Osteoblast (primary cell): ENCODE results near the gene TTLL9. TPM values are rescaled to one million over a fixed set of nuclear protein-coding genes. Genes with fewer than 3 reads are reported as not detected.
"Not testable (repeated sequence)": the region's sequence is repeated elsewhere in the genome, so short reads cannot be mapped to it uniquely, and the experiment has no call there.

Experiments used
- DNase-seq: peaks from one replicate; pipeline ENCODE4 v3.0.0; 2011; ENCODE audit warnings: low spot score, mixed read lengths; ENCODE audit not compliant: insufficient read length; ENCODE audit errors: missing footprints
- H2AFZ ChIP-seq: 2 replicates; pipeline ENCODE4 v1.6.0; 2011; ENCODE audit warnings: mild to moderate bottlenecking, low read length
- H3K27ac ChIP-seq: 2 replicates; pipeline ENCODE4 v1.5.1; 2011; ENCODE audit warnings: mild to moderate bottlenecking, low read depth, low read length, moderate library complexity
- H3K27me3 ChIP-seq: 2 replicates; pipeline ENCODE4 v1.6.0; 2012; ENCODE audit warnings: mild to moderate bottlenecking, control low read depth, inconsistent platforms, low read length, moderate library complexity; ENCODE audit not compliant: insufficient read depth
- H3K36me3 ChIP-seq: 2 replicates; pipeline ENCODE4 v1.5.1; 2011; ENCODE audit warnings: mild to moderate bottlenecking, low read length, control low read depth, moderate library complexity; ENCODE audit not compliant: insufficient read depth
- H3K4me1 ChIP-seq: 2 replicates; pipeline ENCODE4 v1.5.1; 2011; ENCODE audit warnings: mild to moderate bottlenecking, low read length, control low read depth, moderate library complexity; ENCODE audit not compliant: insufficient read depth
- H3K4me2 ChIP-seq: 2 replicates; pipeline ENCODE4 v1.6.0; 2011; ENCODE audit warnings: mild to moderate bottlenecking, low read length; ENCODE audit not compliant: insufficient read depth
- H3K4me3 ChIP-seq: fragments of 200-600 bp; sonication (generic); 3 replicates; pipeline ENCODE4 v1.5.1; 2012; ENCODE audit warnings: mild to moderate bottlenecking, low read length, inconsistent platforms; ENCODE audit not compliant: insufficient read depth
- H3K79me2 ChIP-seq: 2 replicates; pipeline ENCODE4 v1.6.0; 2012; ENCODE audit warnings: mild to moderate bottlenecking, low read length, control low read depth, inconsistent platforms; ENCODE audit not compliant: insufficient read depth
- H3K9me3 ChIP-seq: 2 replicates; pipeline ENCODE4 v1.5.1; 2011; ENCODE audit warnings: low read depth, low read length, control low read depth
- H4K20me1 ChIP-seq: 2 replicates; pipeline ENCODE4 v1.6.0; 2012; ENCODE audit warnings: mild to moderate bottlenecking, low read length, control low read depth; ENCODE audit not compliant: insufficient read depth
- total RNA-seq: library from RNA; depleted of rRNA; stranded (reverse); fragments of >200 nt; gene quantifications from 2 replicates; pipeline ENCODE4 v1.2.3, GENCODE V29; 2012
- TF ChIP-seq, protein P1 (sequence below): IDR thresholded peaks from 2 replicates; pipeline ENCODE4 v1.5.1; 2011; ENCODE audit warnings: mild to moderate bottlenecking, low read depth, low read length, moderate library complexity; ENCODE audit errors: extremely low read depth

Gene TTLL9
- total RNA-seq, 1 donor: 0.72 TPM

DNA sequence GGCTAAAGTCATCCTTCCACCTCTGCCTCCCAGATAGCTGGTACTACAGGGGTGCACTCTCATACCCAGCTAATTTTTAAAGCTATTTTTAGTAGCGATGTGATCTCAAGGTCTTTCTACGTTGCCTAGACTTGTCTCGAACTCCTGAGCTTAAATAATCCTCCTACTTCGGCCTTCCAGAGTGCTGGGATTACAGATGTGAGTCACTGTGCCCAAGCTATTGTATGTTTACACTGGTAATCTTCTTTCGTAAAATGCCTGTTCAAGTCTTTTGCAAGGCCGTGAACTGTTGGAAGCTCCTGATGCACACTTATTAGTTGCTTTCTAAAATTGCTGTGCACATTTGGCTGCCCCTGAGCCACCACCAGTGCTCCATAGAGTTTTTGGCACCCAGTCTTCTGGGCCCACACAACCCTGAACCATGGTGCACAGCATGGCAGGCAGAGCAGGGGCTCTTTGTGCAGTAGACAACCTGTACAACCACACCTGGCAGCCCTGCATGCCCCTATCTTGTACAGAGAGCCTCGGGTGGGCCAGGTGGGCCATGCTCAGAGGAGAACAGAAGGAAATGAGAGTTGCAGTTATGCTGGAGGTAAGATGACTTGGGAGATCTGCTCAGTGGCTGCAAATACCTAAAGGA is 48.2 kb downstream of the TTLL9 start:
- H4K20me1 ChIP-seq: no peaks in the 10 kb centered on the region
- DNase-seq: no peak
- no peak overlapping the region for H3K27ac ChIP-seq
- no peaks in the 10 kb centered on the region for H3K79me2 ChIP-seq
- no peaks in the 10 kb centered on the region for H3K4me1 ChIP-seq
- H3K4me2 ChIP-seq: no peak overlapping the region
- no peak overlapping the region for H3K4me3 ChIP-seq
- no peak overlapping the region for H2AFZ ChIP-seq
- H3K9me3 ChIP-seq: no peaks in the 10 kb centered on the region
- no peaks in the 10 kb centered on the region for H3K36me3 ChIP-seq
- H3K27me3 ChIP-seq: peaks cover 16% of the 10 kb centered on the region
- TF ChIP-seq, protein P1, sequence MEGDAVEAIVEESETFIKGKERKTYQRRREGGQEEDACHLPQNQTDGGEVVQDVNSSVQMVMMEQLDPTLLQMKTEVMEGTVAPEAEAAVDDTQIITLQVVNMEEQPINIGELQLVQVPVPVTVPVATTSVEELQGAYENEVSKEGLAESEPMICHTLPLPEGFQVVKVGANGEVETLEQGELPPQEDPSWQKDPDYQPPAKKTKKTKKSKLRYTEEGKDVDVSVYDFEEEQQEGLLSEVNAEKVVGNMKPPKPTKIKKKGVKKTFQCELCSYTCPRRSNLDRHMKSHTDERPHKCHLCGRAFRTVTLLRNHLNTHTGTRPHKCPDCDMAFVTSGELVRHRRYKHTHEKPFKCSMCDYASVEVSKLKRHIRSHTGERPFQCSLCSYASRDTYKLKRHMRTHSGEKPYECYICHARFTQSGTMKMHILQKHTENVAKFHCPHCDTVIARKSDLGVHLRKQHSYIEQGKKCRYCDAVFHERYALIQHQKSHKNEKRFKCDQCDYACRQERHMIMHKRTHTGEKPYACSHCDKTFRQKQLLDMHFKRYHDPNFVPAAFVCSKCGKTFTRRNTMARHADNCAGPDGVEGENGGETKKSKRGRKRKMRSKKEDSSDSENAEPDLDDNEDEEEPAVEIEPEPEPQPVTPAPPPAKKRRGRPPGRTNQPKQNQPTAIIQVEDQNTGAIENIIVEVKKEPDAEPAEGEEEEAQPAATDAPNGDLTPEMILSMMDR: no peak

DNA sequence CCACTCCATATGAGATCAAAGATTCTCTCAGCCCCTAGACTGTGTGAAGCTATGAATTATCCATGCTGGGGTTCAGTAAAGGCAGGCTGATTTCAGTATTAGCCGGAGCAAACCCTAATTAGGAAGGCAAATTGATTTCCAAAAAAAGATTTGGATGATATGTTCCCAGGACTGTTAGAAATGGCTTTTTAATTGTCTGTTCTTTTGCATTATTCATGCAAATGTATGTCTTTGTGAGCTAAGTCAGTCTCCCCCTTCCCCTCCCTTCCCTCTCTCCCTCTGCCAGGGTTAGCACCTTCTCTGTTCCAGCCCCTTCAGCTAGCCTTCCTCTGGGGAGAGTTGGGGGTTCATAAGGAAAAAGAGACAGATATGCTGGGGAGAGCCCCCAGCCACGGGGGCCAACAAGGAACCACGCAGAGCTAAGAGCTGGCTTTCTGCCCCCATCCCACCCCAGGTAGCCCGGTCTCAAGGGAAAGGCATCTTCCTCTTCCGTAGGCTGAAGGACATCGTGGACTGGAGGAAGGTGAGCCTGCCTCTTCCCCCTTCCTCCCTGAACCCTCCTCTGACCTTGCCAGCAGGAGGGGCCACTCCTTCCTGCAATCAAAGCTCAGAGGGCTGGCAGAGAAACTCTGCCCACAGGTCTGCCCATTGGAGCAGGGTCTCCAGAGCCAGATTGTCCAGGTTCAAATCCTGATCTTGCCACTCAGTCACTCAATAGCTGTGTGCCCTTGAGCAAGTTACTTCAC is 49.1 kb downstream of the TTLL9 start:
- Histone ChIP-seq H4K20me1 (no peaks in the 10 kb centered on the region), H3K4me3 (no peak overlapping the region), H3K36me3 (no peaks in the 10 kb centered on the region), H3K27me3 (peaks cover 12% of the 10 kb centered on the region), H3K79me2 (no peaks in the 10 kb centered on the region), H3K27ac (no peak overlapping the region), H3K9me3 (no peaks in the 10 kb centered on the region), H3K4me1 (no peaks in the 10 kb centered on the region), H2AFZ (no peak overlapping the region), H3K4me2 (no peak overlapping the region)
- DNase-seq: no peak
- TF ChIP-seq, protein P1: no peak

DNA sequence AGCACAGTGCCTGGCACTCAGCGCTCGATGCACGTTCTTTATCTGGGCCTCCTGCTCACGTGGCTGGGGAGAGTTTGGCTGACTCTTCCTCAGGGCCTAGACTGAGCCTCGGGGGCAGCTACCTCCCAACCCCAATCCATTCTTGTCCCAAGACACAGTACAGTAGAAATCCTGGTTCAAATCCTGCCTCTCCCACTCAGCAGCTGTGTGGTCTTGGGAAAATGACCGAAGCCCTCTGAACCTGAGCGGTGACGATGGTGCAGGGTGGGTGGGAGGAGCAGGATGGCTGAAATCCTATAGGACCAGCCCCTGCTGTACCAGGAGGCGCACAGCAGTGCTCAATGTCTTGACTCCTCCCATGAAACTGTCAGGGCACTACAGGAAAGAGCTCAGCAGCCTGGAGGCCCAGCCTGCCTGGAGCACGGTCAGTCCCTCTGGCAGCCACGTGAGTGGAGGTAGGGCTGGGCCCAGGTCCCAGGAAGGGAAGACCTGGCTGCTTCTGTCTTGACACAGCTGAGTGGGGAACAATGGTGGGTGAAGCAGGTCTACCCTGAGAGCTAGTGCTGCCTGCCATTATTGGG is 49.9 kb downstream of the TTLL9 start:
- H3K9me3 ChIP-seq: no peaks in the 10 kb centered on the region
- DNase-seq: no peak
- peaks cover 12% of the 10 kb centered on the region for H3K27me3 ChIP-seq
- H2AFZ ChIP-seq: no peak overlapping the region
- H4K20me1 ChIP-seq: no peaks in the 10 kb centered on the region
- no peak overlapping the region for H3K4me2 ChIP-seq
- TF ChIP-seq, protein P1: no peak
- H3K36me3 ChIP-seq: no peaks in the 10 kb centered on the region
- H3K4me3 ChIP-seq: no peak overlapping the region
- no peaks in the 10 kb centered on the region for H3K4me1 ChIP-seq
- no peaks in the 10 kb centered on the region for H3K79me2 ChIP-seq
- no peak overlapping the region for H3K27ac ChIP-seq

DNA sequence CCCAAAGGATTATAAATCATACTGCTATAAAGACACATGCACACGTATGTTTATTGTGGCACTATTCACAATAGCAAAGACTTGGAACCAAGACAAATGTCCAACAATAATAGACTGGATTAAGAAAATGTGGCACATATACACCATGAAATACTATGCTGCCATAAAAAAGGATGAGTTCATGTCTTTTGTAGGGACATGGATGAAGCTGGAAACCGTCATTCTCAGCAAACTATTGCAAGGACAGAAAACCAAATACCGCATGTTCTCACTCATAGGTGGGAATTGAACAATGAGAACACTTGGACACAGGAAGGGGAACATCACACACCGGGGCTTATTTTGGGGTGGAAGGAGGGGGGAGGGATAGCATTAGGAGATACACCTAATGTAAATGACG is 51.0 kb downstream of the TTLL9 start:
- H3K4me1 ChIP-seq, H3K36me3 ChIP-seq, H3K4me2 ChIP-seq, H3K4me3 ChIP-seq, H3K79me2 ChIP-seq, H4K20me1 ChIP-seq, H3K27ac ChIP-seq, H3K9me3 ChIP-seq, H2AFZ ChIP-seq, DNase-seq: not testable (repeated sequence)
- peaks cover 12% of the 10 kb centered on the region for H3K27me3 ChIP-seq
